ENCODE results near the gene LDB3. TPM values are rescaled to one million over a fixed set of nuclear protein-coding genes. Genes with fewer than 3 reads are reported as not detected.

LDB3 gene
- total RNA-seq, 5 donors from 2014 or later (not counting 1 experiment from before 2014, with no cell fraction given): 0.07 to 0.16 (median 0.12) TPM; not detected in 2

DNA sequence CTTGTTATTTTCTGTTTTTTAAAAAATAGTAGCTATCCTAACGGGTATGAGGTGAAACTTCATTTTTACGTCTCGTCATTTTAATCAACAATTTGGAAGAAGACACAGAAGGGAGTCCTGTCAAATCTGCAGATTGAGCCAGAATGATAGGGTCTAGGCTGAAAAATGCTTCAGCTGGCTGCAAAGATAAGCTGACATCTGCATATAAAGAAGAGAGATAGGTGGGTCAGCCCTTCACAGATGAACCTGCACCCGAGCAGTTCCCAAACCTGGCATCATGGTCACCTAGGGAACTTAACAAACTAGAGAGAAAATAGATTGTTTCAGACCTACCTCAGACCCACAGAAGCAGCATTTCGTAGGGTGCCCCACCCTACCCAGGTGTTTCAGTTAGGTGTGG is 52.9 kb downstream of the LDB3 start:
- ChIA-PET POLR2A (no interaction called here), CTCF (no interaction called here)
- H3K4me3 Mint-ChIP-seq: no peak overlapping the region
- no peaks in the 10 kb centered on the region for H3K9me3 Mint-ChIP-seq
- ATAC-seq (replicated peaks in 1 of 4) (no peak), DNase-seq (no peak)
- Histone ChIP-seq H3K4me1 (ENCODE audit: control insufficient read depth in 1 of 2, extremely low read depth in 1 of 2, insufficient read depth in 2 of 2, low read length in 2 of 2) (peaks cover 0 to 7% of the 10 kb centered on the region in 2 experiments), H3K4me3 (ENCODE audit: control insufficient read depth in 1 of 2, extremely low read depth in 1 of 2, low read length in 1 of 2) (no peak overlapping the region), H3K36me3 (ENCODE audit: control insufficient read depth in 2 of 2, extremely low read depth in 1 of 2, insufficient read depth in 1 of 2, low read length in 1 of 2) (no peaks in the 10 kb centered on the region), H3K27ac (ENCODE audit: low read length) (no peak overlapping the region), H3K9me3 (no peaks in the 10 kb centered on the region), H3K27me3 (replicated peaks in 1 of 2; ENCODE audit: control insufficient read depth in 2 of 2, extremely low read depth in 1 of 2, insufficient read depth in 2 of 2, low read length in 1 of 2) (peaks cover 3 to 7% of the 10 kb centered on the region in 2 experiments)
- peaks cover 4 to 14% of the 10 kb centered on the region in 2 donors for H3K27me3 Mint-ChIP-seq
- H3K27ac Mint-ChIP-seq: no peak overlapping the region
- H3K36me3 Mint-ChIP-seq: no peaks in the 10 kb centered on the region
- H3K4me1 Mint-ChIP-seq: peaks cover 5 to 10% (median 9%) of the 10 kb centered on the region in 3 donors
- 96% methylated on average over 3 of the region's 5 CpGs for WGBS (ENCODE audit: insufficient coverage)

DNA sequence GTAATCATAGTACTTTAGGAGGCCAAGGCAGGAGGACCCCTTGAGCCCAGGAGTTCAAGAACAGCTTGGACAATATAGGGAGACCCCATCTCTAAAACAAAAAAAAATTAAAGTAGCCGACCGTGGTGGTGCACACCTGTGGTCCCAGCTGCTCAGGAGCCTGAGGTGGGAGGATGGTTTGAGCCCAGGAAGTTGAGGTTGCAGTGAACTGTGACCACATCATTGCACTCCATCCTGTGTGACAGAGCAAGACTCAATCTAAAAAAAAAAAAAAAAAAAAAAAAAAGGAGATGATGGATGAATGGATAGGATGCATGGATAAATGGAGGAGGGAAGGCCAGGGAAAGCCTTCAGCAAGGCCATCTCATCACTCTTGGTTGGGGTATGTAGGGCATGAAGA is 54.7 kb downstream of the LDB3 start:
- no CpG with 5 or more reads among the region's 2 CpGs for WGBS (ENCODE audit: insufficient coverage)
- CTCF ChIA-PET: interaction anchor here (0.5 to 0.7 kb wide), 2 partner anchors 8 to 178 kb away, joined by 6 to 7 read pairs; no protein-coding TSS in a partner anchor
- Histone ChIP-seq H3K27me3 (replicated peaks in 1 of 2; ENCODE audit: control insufficient read depth in 2 of 2, extremely low read depth in 1 of 2, insufficient read depth in 2 of 2, low read length in 1 of 2) (peaks cover 3 to 4% of the 10 kb centered on the region in 2 experiments), H3K36me3 (ENCODE audit: control insufficient read depth in 2 of 2, extremely low read depth in 1 of 2, insufficient read depth in 1 of 2, low read length in 1 of 2) (no peaks in the 10 kb centered on the region), H3K4me1 (ENCODE audit: control insufficient read depth in 1 of 2, extremely low read depth in 1 of 2, insufficient read depth in 2 of 2, low read length in 2 of 2) (peaks cover 0 to 7% of the 10 kb centered on the region in 2 experiments), H3K4me3 (ENCODE audit: control insufficient read depth in 1 of 2, extremely low read depth in 1 of 2, low read length in 1 of 2) (no peak overlapping the region), H3K27ac (ENCODE audit: low read length) (no peak overlapping the region), H3K9me3 (no peaks in the 10 kb centered on the region)
- peaks cover 5 to 10% (median 9%) of the 10 kb centered on the region in 3 donors for H3K4me1 Mint-ChIP-seq
- no peak overlapping the region for H3K4me3 Mint-ChIP-seq
- peaks cover 8 to 16% of the 10 kb centered on the region in 2 donors for H3K27me3 Mint-ChIP-seq
- DNase-seq (no peak), ATAC-seq (replicated peaks in 1 of 4) (no peak)
- no peak overlapping the region for H3K27ac Mint-ChIP-seq
- no peaks in the 10 kb centered on the region for H3K36me3 Mint-ChIP-seq
- no peaks in the 10 kb centered on the region for H3K9me3 Mint-ChIP-seq
- POLR2A ChIA-PET: no interaction called here

DNA sequence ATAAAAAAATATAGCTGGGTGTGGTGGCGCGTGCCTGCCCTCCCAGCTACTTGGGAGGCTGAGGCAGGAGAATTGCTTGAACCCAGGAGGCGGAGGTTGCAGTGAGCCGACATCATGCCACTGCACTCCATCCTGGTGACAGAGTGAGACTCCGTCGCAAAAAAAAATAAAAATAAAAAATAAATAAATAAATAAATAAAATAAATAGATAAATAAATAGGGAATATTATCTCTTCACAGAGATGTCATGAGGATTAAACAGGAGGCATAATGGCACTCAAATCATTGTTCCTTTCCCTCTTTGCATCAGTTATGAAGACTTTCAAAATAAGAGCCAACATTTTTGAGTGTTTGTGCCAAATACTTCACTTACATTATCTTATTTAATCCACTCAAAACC is 56.1 kb downstream of the LDB3 start:
- POLR2A ChIA-PET: interaction anchor here in 1 of 2 donors (0.6 kb wide), 1 partner anchor 197 kb away, joined by 5 read pairs; no protein-coding TSS in a partner anchor
- CTCF ChIA-PET: interaction anchor here in 1 of 2 donors (0.6 kb wide), 1 partner anchor 215 kb away, joined by 4 read pairs; no protein-coding TSS in a partner anchor
- ATAC-seq (replicated peaks in 1 of 4): no peak
- Mint-ChIP-seq H3K36me3 (no peaks in the 10 kb centered on the region), H3K4me3 (no peak overlapping the region), H3K9me3 (no peaks in the 10 kb centered on the region), H3K27me3 (peaks cover 10 to 19% of the 10 kb centered on the region in 2 donors), H3K4me1 (peaks cover 5 to 10% (median 9%) of the 10 kb centered on the region in 3 donors), H3K27ac (no peak overlapping the region)
- Histone ChIP-seq H3K27ac (ENCODE audit: low read length) (no peak overlapping the region), H3K4me1 (ENCODE audit: control insufficient read depth in 1 of 2, extremely low read depth in 1 of 2, insufficient read depth in 2 of 2, low read length in 2 of 2) (peaks cover 0 to 7% of the 10 kb centered on the region in 2 experiments), H3K27me3 (replicated peaks in 1 of 2; ENCODE audit: control insufficient read depth in 2 of 2, extremely low read depth in 1 of 2, insufficient read depth in 2 of 2, low read length in 1 of 2) (peaks cover 3 to 6% of the 10 kb centered on the region in 2 experiments), H3K4me3 (ENCODE audit: control insufficient read depth in 1 of 2, extremely low read depth in 1 of 2, low read length in 1 of 2) (no peak overlapping the region), H3K36me3 (ENCODE audit: control insufficient read depth in 2 of 2, extremely low read depth in 1 of 2, insufficient read depth in 1 of 2, low read length in 1 of 2) (no peaks in the 10 kb centered on the region), H3K9me3 (no peaks in the 10 kb centered on the region)
- no peak for DNase-seq
- WGBS (ENCODE audit: insufficient coverage): no CpG with 5 or more reads among the region's 6 CpGs

- Mint-ChIP-seq H3K4me1 (peaks cover 5 to 10% (median 9%) of the 10 kb centered on the region in 3 donors), H3K27me3 (peaks cover 13 to 15% of the 10 kb centered on the region in 2 donors), H3K4me3 (no peak overlapping the region), H3K27ac (no peak overlapping the region), H3K36me3 (no peaks in the 10 kb centered on the region), H3K9me3 (no peaks in the 10 kb centered on the region)
- DNase-seq (no peak), ATAC-seq (replicated peaks in 1 of 4) (no peak)
- Histone ChIP-seq H3K9me3 (no peaks in the 10 kb centered on the region), H3K4me1 (ENCODE audit: control insufficient read depth in 1 of 2, extremely low read depth in 1 of 2, insufficient read depth in 2 of 2, low read length in 2 of 2) (peaks cover 0 to 7% of the 10 kb centered on the region in 2 experiments), H3K27me3 (replicated peaks in 1 of 2; ENCODE audit: control insufficient read depth in 2 of 2, extremely low read depth in 1 of 2, insufficient read depth in 2 of 2, low read length in 1 of 2) (peaks cover 3 to 6% of the 10 kb centered on the region in 2 experiments), H3K27ac (ENCODE audit: low read length) (no peak overlapping the region), H3K36me3 (ENCODE audit: control insufficient read depth in 2 of 2, extremely low read depth in 1 of 2, insufficient read depth in 1 of 2, low read length in 1 of 2) (no peaks in the 10 kb centered on the region), H3K4me3 (ENCODE audit: control insufficient read depth in 1 of 2, extremely low read depth in 1 of 2, low read length in 1 of 2) (no peak overlapping the region)
- 100% methylated on average over 2 of the region's 14 CpGs for WGBS (ENCODE audit: insufficient coverage)
- POLR2A ChIA-PET: no interaction called here
- CTCF ChIA-PET: no interaction called here
Measured at GRCh38 chr10:86725980-86726676, 57.8 kb downstream of the LDB3 start.

GRCh38 chr10:86726677-86726999 is 58.3 kb downstream of the LDB3 start:
- Mint-ChIP-seq H3K4me3 (no peak overlapping the region), H3K4me1 (peaks cover 5 to 10% (median 9%) of the 10 kb centered on the region in 3 donors), H3K27ac (no peak overlapping the region), H3K27me3 (peaks cover 8 to 13% of the 10 kb centered on the region in 2 donors), H3K36me3 (no peaks in the 10 kb centered on the region), H3K9me3 (no peaks in the 10 kb centered on the region)
- Histone ChIP-seq H3K4me3 (ENCODE audit: control insufficient read depth in 1 of 2, extremely low read depth in 1 of 2, low read length in 1 of 2) (no peak overlapping the region), H3K9me3 (no peaks in the 10 kb centered on the region), H3K27ac (ENCODE audit: low read length) (no peak overlapping the region), H3K27me3 (replicated peaks in 1 of 2; ENCODE audit: control insufficient read depth in 2 of 2, extremely low read depth in 1 of 2, insufficient read depth in 2 of 2, low read length in 1 of 2) (peaks cover 3 to 6% of the 10 kb centered on the region in 2 experiments), H3K36me3 (ENCODE audit: control insufficient read depth in 2 of 2, extremely low read depth in 1 of 2, insufficient read depth in 1 of 2, low read length in 1 of 2) (no peaks in the 10 kb centered on the region), H3K4me1 (ENCODE audit: control insufficient read depth in 1 of 2, extremely low read depth in 1 of 2, insufficient read depth in 2 of 2, low read length in 2 of 2) (peaks cover 0 to 7% of the 10 kb centered on the region in 2 experiments)
- ChIA-PET CTCF (no interaction called here), POLR2A (no interaction called here)
- DNase-seq (no peak), ATAC-seq (replicated peaks in 1 of 4) (no peak)
- WGBS (ENCODE audit: insufficient coverage): 80% methylated on average over 1 of the region's 1 CpG

DNA sequence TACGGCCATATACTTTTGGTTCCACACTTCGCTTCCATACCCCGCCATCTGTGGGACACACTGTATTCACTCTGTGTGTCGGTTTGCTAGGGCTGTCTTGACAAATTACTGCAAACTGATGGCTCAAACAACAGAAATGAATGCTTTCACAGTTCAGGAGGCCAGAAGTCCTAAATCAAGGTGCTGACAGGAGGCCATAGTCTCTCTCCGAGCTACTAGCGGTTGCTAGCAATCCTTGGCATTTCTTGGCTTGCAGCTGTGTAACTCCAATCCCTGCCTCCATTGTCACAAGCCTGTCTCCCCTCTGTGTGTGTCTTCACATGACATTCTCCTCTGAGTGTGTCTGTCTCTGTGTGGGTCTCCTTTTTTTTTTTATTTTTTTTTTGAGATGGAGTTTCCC is 59.2 kb downstream of the LDB3 start:
- Histone ChIP-seq H3K4me3 (ENCODE audit: control insufficient read depth in 1 of 2, extremely low read depth in 1 of 2, low read length in 1 of 2) (no peak overlapping the region), H3K36me3 (ENCODE audit: control insufficient read depth in 2 of 2, extremely low read depth in 1 of 2, insufficient read depth in 1 of 2, low read length in 1 of 2) (no peaks in the 10 kb centered on the region), H3K9me3 (no peaks in the 10 kb centered on the region), H3K27ac (ENCODE audit: low read length) (no peak overlapping the region), H3K27me3 (replicated peaks in 1 of 2; ENCODE audit: control insufficient read depth in 2 of 2, extremely low read depth in 1 of 2, insufficient read depth in 2 of 2, low read length in 1 of 2) (peaks cover 3 to 6% of the 10 kb centered on the region in 2 experiments), H3K4me1 (ENCODE audit: control insufficient read depth in 1 of 2, extremely low read depth in 1 of 2, insufficient read depth in 2 of 2, low read length in 2 of 2) (peaks cover 0 to 7% of the 10 kb centered on the region in 2 experiments)
- ChIA-PET CTCF (no interaction called here), POLR2A (interaction anchor here in 1 of 2 donors (0.6 kb wide), 1 partner anchor 11 kb away, joined by 3 read pairs; no protein-coding TSS in a partner anchor)
- no peak overlapping the region for H3K4me3 Mint-ChIP-seq
- no peaks in the 10 kb centered on the region for H3K9me3 Mint-ChIP-seq
- no peak overlapping the region for H3K27ac Mint-ChIP-seq
- ATAC-seq (replicated peaks in 1 of 4) (no peak), DNase-seq (no peak)
- no peaks in the 10 kb centered on the region for H3K36me3 Mint-ChIP-seq
- 91% methylated on average over 5 of the region's 6 CpGs for WGBS (ENCODE audit: insufficient coverage)
- H3K27me3 Mint-ChIP-seq: peaks cover 4 to 11% of the 10 kb centered on the region in 2 donors
- peaks cover 5 to 9% (median 8%) of the 10 kb centered on the region in 3 donors for H3K4me1 Mint-ChIP-seq

Measured in T-cell (primary cell).